GM18505 (cell line): ENCODE results near the gene PTPRG.

Experiments
- ATAC-seq: cut with Tn5 transposase; IDR thresholded peaks from one replicate; pipeline ENCODE4 v1.9.1; 2021; ENCODE audit not compliant: unreplicated experiment
- POLR2A ChIP-seq: IDR thresholded peaks from 4 replicates; pipeline ENCODE4 v1.6.1; 2011; ENCODE audit warnings: borderline replicate concordance; ENCODE audit not compliant: insufficient read depth, insufficient read length; ENCODE audit errors: extremely low read depth

Gene PTPRG

GRCh38 chr3:62318365-62318751 lies 757.0 kb downstream of the PTPRG start:
- ATAC-seq: no peak

GRCh38 chr3:62318752-62319569 lies 757.6 kb downstream of the PTPRG start:
- TF ChIP-seq POLR2A: peak; percentile 27
- ATAC-seq: peak; percentile 96

More at GRCh38 chr3:62318365-62318751, 757.0 kb downstream of the PTPRG start:
- no peak for TF ChIP-seq POLR2A

GRCh38 chr3:62319570-62320243 lies 758.3 kb downstream of the PTPRG start:
- TF ChIP-seq POLR2A: no peak
- no peak for ATAC-seq

- TF ChIP-seq POLR2A: no peak
- ATAC-seq: no peak
These were observed 761.9 kb downstream of the PTPRG start for GRCh38 chr3:62323241-62323640.

GRCh38 chr3:62325896-62326295 lies 764.5 kb downstream of the PTPRG start:
- ATAC-seq: no peak
- TF ChIP-seq POLR2A: no peak

GRCh38 chr3:62329971-62330370 lies 768.6 kb downstream of the PTPRG start:
- no peak for TF ChIP-seq POLR2A
- ATAC-seq: no peak

GRCh38 chr3:62332017-62332416 lies 770.6 kb downstream of the PTPRG start:
- TF ChIP-seq POLR2A: no peak
- no peak for ATAC-seq

GRCh38 chr3:62332835-62333244 lies 771.5 kb downstream of the PTPRG start:
- no peak for TF ChIP-seq POLR2A
- no peak for ATAC-seq

GRCh38 chr3:62335196-62335595 lies 773.8 kb downstream of the PTPRG start:
- TF ChIP-seq POLR2A: no peak
- no peak for ATAC-seq

GRCh38 chr3:62343755-62344154 lies 782.4 kb downstream of the PTPRG start:
- TF ChIP-seq POLR2A: no peak
- no peak for ATAC-seq
